HG03520 (cell line): Measurements from ENCODE around the gene ANKS1B.

ENCODE experiments used
- ATAC-seq: cut with Tn5 transposase; IDR thresholded peaks from one replicate; pipeline ENCODE4 v1.9.1; 2021; ENCODE audit warnings: mild to moderate bottlenecking, moderate library complexity; ENCODE audit not compliant: unreplicated experiment

Gene ANKS1B

DNA sequence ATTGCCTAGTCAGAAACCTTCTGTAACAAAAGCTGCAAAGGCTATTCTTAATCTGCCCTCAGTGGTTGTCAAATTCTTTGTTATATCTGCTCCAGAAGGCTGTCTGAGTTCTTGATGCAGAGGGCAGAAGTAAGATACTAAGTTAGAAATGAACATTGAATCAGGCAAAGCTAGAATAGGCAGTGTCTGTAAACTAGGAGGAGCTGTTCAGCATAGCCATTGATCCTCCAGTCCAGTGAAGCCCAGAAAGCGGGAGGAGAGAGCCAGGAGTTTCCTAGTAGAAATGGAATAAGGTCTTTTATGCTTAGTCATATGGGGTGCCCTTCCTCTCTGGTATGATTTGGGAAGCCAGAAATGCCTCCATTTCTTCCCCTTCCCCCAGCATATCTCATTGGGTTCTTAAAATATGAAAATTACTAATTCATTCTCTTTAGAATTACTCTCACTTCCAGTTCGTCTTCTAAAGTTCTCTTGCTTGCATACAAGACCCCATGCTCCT lies 1263.5 kb downstream of the ANKS1B start:
- no peak for ATAC-seq

DNA sequence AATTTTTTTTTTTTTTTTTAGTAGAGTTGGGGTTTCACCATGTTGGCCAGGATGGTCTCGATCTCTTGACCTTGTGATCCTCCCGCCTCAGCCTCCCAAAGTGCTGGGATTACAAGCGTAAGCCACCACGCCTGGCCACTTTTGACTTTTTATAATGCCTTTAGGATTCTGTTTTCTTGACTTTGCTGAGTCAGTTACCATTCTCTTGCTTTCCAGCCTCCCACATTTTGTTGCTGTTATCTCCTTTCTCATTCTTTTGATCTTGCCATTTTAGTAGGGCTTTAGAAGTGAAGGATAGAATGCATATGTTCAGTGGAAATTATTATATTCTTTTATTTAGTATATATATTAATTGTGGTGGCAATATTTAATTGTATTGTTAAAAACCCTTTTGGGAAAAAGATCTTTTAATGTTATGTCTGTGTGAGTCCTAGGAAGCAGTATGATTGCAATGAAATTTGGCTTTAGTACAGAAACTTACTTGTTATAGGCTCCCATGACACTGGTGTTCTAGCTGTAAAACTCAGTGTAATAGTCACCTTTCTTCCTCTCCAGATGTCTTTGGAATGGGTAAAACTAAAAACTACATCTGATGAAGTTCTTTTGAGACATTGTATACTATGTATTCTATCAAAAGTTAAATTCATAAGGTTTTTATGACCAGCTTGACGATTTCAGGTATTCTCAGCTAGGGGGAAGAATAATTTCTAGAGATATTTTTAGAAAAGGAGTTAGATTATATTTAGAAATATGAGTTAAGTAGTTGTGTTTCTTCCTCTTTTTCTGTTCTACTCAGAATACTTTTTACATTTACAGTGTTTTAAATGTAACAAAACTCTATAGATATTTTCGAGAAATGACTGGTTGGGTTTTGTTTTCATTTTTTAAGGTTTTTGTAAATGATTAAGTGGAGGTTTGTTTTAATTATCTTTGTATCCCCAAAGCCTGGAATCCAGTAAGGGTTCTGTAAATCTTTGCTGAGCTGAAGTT lies 1264.9 kb downstream of the ANKS1B start:
- no peak for ATAC-seq

DNA sequence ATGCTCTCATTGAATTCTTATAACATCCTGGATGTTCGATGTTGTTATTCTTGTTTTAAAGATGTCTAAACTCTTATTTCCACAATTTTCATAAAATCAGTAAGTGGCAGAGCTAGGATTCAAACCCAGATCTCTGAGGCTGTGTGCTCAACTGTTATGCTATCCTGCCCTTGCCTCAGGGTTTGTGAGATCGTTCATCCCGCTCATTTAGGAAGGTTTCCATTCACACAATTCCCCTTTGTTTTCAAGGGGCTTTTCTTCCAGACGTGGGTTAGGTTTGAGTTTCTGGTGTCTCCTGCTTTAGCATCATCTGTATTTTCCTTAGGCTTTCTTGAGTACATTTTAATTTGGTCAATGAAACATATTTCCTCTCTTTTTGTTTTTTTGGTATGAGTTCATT lies 1270.3 kb downstream of the ANKS1B start:
- ATAC-seq = no peak

DNA sequence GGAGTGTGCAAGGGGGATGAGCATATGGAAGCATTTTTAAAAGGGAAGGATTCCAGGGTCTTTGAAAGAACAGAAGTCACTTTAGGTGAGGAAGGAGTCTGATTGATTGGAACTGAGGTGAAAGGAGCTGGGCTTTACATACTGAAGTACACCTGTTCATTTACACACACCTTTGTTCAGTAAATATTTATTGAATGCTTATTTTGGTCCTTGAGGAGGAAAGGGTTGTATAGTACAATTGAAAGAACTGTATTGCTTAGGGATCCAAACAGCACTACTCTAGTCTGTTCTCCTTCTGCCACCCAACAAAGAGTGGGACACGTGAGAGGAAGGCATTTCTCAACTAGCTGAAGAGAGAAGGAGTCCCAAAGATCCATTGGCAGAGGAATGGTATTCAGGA lies 1275.7 kb downstream of the ANKS1B start:
- ATAC-seq = no peak

DNA sequence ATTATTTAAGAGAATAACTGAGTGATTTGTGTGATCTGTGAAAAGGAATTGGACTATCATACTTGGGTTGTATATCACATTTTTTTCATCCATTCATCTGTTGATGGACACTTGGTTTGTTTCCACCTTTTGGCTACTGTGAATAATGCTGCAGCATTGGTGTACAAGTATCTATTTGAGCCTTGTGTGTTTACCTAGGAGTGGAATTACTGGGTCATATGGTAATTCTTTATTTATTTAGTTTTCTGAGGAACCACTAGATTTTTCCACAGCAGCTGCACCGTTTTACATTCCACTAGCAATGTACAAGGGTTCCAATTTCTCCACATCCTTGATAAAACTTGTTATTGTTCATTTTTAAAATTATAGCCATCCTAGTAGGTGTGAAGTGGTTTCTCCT lies 1283.6 kb downstream of the ANKS1B start:
- ATAC-seq = no peak

DNA sequence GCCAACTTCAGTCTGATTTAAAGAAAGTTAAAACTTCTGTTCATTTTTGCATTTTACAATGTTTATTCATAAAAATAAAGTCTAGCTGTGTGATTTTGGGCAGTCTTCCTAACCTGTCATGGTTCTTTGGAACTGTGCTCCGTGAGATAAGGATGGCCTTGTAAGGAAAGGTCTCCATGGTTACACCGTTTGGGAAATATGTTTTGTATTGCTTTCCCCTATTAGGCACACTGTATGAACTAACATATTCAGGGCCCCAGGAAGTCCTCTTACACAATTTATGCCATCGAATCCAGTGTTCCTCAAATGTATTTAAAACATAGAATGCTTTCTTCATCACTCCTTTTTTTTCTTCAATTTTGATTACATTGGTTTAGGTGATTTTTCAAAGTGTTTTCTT lies 1285.2 kb downstream of the ANKS1B start:
- no peak for ATAC-seq

DNA sequence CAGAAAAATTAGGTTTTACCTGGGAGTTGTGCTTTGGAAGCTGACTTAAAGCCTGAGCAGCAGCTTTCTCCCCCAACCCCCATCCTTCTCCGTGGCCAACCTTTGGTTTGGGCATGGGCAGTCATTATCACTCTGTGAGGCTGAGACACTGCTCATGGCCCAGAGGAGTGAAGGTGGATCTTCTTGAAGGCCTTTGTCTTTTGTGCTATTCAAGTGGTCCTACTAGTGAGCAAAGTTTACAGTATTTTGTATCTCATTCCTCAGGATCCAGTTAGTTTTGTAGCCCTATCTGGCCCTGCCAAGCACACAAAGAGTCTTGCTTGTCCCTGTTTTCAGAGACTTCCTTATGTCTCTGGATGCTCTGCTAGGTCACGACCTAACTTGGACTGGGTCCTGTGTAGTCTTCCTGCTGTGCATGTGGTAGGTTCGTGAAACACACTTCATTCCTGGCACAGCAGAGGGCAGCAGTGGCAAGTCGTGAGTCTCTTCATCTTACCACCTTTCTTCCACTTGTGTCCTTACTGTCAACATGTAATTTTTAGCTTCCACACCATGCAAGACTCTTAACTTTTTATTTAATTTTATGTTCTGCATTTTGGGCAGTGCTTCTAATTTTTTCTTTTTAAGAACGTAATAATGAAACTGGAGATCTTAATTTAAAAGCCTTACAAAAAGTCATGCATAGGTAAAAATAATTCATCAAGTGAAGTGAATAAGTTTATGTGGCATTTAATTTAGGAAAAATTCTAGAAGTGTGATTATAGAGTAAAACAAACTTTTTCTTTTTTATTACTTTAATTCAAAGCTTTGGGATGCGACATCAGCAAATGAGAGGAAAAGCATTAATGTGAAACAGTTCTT lies 1285.9 kb downstream of the ANKS1B start:
- peak; percentile 99 for ATAC-seq

DNA sequence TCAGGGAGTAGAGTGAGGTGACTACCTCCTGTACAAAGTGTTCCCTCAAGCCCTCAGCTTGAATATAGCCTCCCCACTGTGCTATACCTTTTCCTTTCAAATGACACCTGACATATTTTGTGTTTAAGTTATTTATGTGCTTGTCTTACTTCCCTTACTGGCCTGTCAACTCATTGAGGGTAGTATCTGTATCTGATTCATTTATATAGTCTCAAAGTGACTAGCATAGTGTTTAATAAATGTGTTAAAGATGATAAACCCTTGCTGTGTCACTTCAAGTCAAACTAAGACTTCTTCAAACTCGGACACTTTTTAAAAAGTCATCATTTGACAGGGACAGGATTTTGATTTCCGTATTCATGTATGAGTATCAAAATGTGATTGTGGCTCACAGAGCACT lies 1287.5 kb downstream of the ANKS1B start:
- ATAC-seq = no peak

DNA sequence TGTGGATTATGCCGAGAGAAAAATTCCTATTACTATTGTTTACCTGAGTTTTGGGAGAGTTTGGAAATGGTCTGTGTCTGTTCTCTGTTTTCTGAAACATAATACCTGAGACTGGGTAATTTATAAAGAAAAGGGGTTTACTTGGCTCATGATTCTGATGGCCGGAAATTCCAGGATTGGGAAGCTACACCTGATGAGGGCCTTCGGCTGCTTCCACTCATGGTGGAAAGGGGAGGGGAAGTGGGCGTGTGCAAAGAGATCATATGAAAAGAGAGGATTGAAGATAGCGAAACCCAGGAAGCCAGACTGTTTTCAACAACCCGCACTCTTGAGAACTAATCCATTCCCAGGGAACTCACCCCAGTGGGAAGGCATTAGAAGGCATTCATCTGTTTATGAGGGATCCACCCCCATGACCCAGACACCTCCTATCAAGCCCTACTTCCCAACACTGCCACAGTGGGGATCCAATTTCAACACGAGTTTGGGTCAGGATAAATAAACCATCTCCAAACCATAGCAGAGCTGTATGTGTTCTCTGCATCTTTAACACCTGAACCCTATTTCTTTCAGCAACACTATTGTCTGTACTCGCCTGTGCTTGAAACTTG lies 1288.6 kb downstream of the ANKS1B start:
- no peak for ATAC-seq

DNA sequence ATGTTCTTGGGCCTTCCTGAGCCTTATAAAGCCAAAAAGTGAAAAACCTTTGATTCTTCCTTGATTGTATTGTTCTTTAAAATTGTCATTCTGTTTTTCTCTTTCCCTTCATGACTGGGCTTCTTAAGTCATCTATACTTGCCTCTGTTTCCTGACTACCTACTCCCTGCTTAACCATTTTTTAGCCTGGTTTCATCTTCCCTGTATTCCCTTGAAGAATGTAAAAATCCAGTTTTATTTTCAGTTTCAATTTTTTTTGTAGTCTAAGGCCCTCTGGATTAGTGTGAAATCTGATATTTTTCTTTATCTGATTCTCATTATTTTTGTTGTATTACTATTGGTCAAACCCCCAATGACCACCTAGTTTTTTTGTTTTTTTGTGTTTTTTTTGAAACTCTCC lies 1293.4 kb downstream of the ANKS1B start:
- no peak for ATAC-seq

DNA sequence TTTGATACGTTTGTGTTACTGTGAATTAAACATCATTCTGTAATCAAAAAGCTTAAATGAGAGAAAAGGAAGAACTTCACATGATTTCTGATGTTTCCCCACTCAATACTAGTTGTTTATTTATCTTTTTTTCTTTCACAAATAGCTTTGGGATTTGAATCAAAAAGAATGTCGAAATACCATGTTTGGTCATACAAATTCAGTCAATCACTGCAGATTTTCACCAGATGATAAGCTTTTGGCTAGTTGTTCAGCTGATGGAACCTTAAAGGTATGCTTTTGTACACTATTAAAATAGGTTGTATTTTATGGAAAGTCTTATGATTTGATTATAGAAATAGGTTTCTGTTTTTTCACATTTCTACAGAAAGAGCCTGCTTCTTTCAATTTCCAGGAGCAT lies 1298.1 kb downstream of the ANKS1B start:
- no peak for ATAC-seq
